ENCODE measurements around the gene KIAA1586.
"Not testable (repeated sequence)": the region's sequence is repeated elsewhere in the genome, so short reads cannot be mapped to it uniquely, and the experiment has no call there.

The KIAA1586 gene, protein sequence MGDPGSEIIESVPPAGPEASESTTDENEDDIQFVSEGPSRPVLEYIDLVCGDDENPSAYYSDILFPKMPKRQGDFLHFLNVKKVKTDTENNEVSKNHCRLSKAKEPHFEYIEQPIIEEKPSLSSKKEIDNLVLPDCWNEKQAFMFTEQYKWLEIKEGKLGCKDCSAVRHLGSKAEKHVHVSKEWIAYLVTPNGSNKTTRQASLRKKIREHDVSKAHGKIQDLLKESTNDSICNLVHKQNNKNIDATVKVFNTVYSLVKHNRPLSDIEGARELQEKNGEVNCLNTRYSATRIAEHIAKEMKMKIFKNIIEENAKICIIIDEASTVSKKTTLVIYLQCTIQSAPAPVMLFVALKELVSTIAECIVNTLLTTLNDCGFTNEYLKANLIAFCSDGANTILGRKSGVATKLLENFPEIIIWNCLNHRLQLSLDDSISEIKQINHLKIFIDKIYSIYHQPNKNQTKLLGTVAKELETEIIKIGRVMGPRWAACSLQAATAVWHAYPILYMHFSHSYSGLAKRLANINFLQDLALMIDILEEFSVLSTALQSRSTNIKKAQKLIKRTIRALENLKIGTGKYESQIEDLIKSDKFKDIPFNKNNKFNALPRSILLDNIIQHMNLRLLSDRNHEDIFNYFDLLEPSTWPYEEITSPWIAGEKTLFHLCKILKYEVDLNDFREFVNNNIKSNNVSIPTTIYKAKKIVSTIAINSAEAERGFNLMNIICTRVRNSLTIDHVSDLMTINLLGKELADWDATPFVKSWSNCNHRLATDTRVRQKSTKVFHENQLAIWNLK

GRCh38 chr6:57046332-57047256 is at the start of gene KIAA1586:
KIAA1586 (plus strand) TSS chr6:57046693; CDS start chr6:57046756, 63 bp downstream.
- DNase-seq: peak; percentile 67

GRCh38 chr6:56999049-56999448 is 47.4 kb upstream of the KIAA1586 start:
- no peak for DNase-seq

DNA sequence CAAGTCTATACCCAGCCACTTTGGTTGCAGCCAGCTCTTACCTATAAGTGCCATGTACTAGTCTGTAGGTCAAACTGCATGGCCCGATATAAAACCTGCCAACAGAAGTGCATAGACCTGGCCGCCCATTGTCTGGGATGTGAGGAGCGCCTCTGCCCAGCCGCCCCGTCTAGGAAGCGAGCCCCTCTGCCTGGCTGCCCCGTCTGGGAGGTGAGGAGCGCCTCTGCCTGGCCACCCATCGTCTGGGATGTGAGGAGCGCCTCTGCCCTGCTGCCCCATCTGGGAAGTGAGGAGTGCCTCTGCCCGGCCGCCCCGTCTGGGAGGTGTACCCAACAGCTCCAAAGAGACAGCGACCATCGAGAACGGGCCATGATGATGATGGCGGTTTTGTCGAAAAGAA is 46.7 kb upstream of the KIAA1586 start:
- not testable (repeated sequence) for DNase-seq

DNA sequence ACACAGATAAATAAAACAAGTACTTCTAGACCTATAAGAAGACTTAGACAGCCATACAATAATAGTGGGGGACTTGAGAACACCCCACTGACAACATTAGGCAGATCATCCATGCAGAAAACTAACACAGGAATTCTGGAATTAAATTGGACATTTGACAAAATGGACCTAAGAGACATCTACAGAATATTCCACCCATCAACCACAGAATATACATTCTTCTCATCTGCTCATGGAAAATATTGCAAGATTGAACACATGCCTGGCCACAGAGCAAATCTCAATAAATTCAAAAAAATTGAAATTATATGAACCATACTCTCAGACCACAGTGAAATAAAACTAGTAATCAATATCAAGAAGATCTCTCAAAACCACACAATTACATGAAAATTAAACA is 44.3 kb upstream of the KIAA1586 start:
- DNase-seq: no peak

- DNase-seq: no peak
Observed at GRCh38 chr6:57004292-57004691, 42.2 kb upstream of the KIAA1586 start.

DNA sequence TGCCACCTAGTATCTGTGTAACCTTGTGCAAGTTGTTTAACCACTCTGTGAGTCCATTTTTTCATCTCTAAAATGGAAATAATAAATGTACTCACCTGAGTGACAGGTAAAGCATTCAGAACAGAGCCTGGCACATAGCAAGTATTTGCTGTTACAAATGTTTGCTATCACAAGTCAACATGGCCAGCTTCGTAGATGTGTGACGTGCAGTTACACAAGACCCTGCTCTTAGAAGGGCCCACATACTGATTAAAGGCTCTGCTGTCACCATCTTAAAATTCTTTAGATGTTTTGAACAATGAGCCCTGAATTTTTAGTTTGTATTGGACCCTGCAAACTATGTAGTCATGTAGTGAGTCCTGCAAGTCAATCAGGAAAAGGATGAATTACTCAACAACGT is 40.4 kb upstream of the KIAA1586 start:
- no peak for DNase-seq

- not testable (repeated sequence) for DNase-seq
Observed at GRCh38 chr6:57008069-57008468, 38.4 kb upstream of the KIAA1586 start.

DNA sequence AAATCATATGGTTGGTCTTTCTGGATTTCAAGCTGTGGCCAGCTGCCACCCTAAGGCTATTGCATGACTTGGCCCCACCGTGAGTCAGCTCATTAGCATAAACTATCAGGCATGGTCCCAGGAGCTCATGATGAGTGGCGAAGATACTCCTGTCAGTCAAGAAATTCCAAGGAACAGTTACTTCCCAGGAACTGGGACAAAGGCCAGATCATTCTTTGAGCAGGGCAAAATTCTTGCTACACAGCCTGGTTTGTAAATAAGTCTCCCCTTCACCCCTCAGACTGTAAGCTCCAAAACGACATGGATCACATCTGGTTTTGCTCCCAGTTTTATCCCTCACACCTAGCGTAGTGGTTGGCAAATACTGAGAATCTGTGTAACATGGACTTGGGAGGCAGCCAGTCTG is 33.0 kb upstream of the KIAA1586 start:
- DNase-seq: peak; percentile 7

DNA sequence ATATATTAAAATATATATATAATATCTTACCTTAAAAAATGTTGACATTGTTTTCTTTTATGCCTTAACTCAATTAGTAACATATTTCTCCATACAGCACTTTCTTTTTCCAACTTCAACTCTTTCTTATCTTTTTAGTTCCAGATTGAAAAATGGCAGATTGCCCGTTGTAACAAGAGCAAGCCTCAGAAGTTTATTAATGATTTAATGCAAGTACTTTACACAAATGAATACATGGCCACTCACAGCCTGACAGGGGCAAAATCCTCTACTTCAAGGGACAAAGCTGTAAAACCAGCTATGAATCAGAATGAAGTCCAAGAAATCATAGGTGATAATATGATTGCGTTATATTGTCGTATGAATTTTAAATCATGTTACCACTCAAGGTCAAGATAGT is 29.4 kb upstream of the KIAA1586 start:
- no peak for DNase-seq

DNA sequence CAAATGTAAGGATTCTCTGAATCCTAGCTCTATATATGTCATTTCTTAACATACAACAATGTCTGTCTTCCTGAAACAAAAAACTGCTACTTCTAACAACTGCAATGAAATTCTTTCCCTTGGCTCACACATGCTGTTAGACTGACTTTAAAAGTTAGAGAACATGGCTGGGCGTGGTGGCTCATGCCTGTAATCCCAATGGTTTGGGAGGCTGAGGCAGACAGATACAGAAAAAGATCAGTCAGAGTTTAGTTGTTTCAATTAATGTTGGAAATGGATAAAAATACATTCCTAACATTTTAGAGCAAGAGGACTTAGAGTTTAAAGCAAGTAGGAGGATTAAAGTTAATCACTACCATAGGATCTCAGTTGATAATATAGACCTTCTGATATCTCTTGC is 28.7 kb upstream of the KIAA1586 start:
- DNase-seq: no peak

DNA sequence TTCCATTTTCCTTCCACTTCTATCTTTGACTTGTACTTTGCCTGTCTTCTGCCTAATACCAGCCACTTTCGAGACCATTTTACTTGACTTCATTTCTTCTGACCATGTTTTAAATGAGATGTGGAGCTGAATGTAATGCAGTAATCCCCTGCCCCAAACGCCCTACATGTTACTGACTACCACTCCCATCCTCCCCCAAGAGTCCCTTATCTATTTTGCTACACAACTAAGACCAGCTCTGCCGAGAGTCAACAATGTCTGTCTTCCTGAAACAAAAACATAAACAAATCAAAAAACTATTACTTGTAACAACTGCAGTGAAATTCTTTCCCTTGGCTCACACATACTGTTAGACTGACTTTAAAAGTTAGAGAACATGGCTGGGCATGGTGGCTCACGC is 27.1 kb upstream of the KIAA1586 start:
- no peak for DNase-seq

DNA sequence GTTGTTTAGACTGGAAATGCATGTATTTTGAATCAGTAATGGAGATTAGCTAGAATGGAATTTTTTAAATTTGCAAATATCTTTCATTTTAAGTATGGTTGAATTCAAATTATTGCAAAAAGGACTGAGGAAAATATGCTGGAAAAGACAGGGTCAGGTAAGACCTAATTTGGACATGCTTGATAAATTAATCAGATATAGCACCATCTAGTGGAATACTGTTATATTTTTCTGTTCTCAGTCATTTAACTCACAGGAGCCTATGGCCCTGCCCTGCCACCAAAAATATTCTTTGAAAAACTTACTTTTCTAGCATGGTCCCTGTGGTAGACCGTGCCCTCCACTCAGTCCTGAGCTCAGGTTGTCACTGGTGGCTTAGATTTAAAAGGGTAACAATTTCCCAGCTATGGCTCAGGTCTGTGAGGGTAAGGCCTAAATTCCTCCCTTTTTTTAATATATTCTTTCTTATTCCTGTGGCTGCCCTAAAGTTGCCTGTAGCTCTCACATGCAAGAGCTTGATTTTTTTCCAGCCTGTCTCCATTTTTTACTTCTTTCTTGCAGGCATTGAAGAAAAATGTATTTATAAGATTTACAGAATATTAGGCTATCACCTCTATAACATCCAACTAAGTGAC is 25.3 kb upstream of the KIAA1586 start:
- no peak for DNase-seq

- DNase-seq: no peak
Observed at GRCh38 chr6:57024321-57024720, 22.2 kb upstream of the KIAA1586 start.

- DNase-seq: no peak
Observed at GRCh38 chr6:57024775-57025174, 21.7 kb upstream of the KIAA1586 start.

- DNase-seq: no peak
Observed at GRCh38 chr6:57026001-57026400, 20.5 kb upstream of the KIAA1586 start.

DNA sequence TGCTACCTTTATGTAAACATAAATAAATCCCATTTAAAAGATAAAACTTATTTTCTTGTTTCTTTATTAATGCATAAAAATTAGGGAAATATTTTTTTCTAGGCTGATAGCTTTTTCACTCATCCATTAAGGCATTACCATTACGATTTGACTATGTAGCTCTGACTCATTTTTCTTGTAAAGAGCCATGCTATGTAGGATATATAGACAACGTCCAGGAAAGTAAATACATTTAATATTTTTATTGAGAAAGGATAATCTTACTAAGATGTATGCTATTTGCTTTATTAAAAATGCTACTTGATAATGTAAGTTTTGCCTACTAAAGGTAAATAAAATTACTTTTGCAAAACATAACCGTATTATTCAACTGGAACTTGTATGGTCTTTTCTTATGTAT is 19.2 kb upstream of the KIAA1586 start:
- no peak for DNase-seq

GRCh38 chr6:57029213-57029612 is 17.3 kb upstream of the KIAA1586 start:
- DNase-seq: no peak

- no peak for DNase-seq
Observed at GRCh38 chr6:57033228-57033627, 13.3 kb upstream of the KIAA1586 start.

GRCh38 chr6:57035549-57035948 is 10.9 kb upstream of the KIAA1586 start:
- no peak for DNase-seq

DNA sequence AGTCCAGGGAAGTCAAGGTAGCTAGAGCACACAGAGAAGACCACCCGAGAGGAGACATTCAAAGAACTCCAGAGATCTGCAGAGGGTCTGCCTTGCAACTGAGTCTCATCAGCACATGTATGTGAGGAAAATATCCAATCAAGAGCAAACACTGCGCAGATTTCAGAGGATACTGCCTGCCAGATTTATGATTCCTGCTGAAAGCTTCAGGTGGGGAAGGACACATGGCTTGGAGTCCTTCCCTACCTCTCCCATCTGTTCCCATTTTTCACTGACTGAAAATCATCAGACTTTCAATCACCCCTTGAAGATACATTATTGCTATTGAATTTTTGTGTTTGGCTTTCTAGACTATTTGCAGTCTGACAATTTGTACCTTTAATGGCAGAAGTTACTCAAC is 7.6 kb upstream of the KIAA1586 start:
- no peak for DNase-seq

DNA sequence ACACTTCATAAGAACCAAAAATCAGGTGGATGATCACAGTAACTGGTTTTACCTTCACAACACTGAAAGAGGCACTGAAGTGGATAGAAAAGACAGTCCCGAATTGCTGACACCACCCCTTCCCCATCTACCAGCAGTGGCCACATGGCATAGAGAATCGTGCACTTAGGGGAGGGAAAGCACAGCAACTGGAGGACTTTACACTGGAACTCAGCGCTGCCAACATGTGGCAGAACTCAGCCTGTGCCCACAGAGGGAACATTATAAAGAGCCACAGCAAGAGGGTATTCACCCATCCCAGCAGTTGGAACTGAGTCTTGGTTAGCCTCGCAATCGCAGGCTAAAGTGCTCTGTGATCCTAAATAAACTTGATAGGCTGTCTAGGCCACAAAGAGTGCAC is 6.5 kb upstream of the KIAA1586 start:
- no peak for DNase-seq

- not testable (repeated sequence) for DNase-seq
Observed at GRCh38 chr6:57044061-57044460, 2.4 kb upstream of the KIAA1586 start.

DNA sequence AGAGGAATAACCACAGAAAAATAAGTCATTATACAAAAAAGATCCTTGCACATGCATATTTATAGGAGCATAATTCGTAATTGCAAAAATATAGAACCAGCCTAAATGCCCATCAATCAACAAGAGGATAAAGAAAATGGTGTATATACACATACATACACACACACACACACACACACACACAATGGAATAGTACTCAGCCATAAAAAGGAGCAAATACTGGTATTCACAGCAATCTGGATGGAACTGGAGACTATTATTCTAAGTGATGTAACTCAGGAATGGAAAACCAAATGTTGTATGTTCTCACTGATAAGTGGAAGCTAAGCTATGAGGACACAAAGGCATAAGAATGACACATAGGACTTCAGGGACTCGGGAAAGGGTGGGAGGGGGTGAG is 1.9 kb upstream of the KIAA1586 start:
- no peak for DNase-seq
